T-helper 2 cell treated with Interferon-gamma antibody and Interleukin-4, amounts not matched to agents 100 ng/mL and 5 ng/mL, for 36 hours (primary cell): ENCODE data around the gene SH3GL2. TPM values are rescaled to one million over a fixed set of nuclear protein-coding genes. Genes with fewer than 3 reads are reported as not detected.

Source experiments
- intact Hi-C: fragments of 100-400 bp; cut with micrococcal nuclease; formaldehyde crosslinking; loops from one replicate; pipeline ENCODE4 v1.15.1; 2023
- total RNA-seq: library from RNA; stranded (reverse); gene quantifications from 2 replicates; pipeline ENCODE4 v1.2.3, GENCODE V29; 2022

Gene SH3GL2
- total RNA-seq, 1 donor from 2014 or later = not detected

GRCh38 chr9:17653947-17654465 is 75.1 kb downstream of the SH3GL2 start:
- intact Hi-C loops = no loop called here

DNA sequence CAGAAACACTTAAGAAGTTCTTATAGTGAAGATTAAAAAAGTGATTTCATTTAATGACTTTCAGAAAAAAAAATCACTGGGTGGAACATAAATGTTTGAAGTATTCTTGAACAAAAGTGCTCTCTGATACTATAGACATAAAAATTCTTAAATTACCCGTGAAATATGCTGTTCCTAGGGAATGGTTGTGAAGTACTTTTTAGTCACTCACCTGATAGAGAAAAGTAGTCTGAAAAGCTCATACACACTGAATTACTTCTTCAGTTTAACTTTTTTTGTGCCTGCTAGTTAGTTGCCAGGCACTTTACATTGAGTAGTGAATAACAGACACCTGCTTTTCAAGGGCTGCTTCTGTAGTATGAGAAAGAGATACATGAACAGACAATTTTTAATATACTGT is 78.0 kb downstream of the SH3GL2 start:
- intact Hi-C loops = no loop called here

DNA sequence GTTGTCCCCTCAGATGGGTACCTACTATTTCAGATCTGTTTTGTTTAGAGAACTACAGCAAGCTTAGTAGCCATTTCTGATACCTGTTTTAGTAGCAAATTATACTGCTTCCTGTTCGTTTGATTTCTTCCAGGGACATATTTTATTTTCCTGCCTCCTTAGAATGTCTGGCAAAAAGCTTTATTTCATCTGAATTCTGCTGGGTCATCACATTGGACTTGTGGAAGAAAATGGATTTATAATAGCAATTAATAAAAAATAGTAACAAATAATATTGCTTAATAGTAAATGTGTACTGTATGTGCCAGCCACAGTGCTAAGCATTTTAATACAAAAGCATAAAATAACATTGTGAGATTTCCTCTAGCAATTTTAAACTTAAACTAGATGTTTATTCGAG is 79.4 kb downstream of the SH3GL2 start:
- intact Hi-C loops = no loop called here

DNA sequence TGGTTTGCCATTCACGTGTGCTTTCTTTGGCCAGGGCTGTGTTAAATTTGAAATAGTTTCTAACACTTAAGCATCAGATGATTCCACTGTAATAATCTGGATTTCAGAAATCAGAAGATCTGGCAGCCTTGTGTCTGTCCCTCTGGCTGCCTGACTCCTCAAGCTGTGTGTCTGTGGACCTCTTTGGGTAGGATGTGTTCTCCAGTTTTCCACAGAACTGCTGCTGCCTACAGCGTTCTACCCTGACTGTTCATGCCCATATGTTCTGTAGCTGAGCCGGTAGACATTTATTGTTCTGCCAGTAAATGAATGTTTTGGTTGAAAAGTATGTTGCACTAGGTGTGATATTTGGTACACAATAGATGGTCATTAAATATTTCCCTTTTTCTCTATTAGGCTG is 81.3 kb downstream of the SH3GL2 start:
- intact Hi-C loops = no loop called here

GRCh38 chr9:17665450-17665849 is 86.6 kb downstream of the SH3GL2 start:
- intact Hi-C loops = no loop called here

DNA sequence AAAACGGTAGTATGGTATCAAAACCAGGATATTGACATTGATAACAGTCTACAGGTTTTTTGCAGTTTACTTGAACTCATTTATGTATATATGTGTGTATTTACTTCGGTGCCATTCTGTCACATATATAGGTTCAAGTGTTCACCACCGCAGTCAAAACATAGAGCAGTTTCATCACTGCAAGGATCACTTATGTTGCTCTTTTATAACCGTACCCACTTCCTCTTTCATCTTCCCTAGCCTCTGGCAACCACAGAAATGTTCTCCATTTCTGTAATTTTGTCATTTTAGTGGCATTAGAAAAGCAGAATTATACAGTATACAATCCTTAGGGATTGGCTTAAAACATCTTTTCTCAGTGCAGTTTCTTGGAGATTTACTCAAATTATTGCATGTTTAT is 90.3 kb downstream of the SH3GL2 start:
- intact Hi-C loops = no loop called here

DNA sequence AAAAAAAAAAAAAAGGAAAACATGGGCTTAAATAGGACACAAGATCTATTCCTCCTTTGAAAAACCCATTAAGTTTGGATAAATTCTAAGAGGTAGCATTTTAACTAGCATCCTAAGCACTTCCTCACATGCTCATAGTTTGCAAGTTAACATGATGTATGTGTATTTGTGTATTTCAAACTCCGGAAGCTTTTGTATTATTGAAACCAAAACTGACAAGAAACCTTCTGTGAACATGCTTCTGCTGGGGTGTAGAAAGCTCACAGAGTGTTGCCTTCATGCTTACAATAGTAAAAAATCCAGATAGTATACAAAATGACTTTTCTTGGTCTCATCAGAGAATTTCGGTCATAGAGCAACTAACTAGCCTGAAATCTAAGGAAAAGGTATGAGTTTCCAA is 103.8 kb downstream of the SH3GL2 start:
- intact Hi-C loops = no loop called here

DNA sequence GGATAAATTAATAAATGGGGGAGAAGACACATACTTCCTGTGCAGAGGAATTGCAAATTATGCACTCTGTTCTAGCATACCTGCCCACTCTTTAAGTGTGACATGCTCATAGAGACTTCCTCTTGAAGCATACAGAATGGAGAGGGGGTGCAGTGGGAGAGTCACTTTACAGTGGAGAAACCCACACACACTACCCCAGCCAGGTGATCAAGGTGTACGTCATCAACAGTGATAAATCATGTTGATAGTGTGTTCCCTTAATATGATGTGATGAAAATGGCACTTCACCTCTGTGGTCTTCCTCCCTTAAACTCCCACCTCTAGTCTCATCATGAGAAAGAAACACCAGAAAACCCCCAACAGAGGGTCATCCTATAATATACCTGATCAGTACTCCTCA is 110.0 kb downstream of the SH3GL2 start:
- intact Hi-C loops = no loop called here

DNA sequence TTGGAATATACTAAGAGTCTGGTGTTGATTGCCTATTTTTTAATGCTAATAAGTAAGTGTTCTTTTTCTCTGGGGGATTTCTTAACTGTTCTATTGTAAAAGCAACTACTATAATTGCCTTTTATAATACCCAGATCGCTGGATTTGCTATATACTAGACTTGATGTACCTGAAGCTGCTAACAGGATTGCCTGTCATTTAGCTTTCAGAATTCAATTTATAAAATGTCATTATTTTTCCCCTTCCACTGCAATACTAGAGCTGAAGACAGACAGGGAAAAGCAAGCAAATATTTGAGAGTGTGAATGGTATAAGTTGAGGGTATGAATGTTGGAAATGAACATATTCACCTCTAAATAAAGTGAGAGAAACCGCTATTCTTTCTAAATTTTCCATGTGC is 115.5 kb downstream of the SH3GL2 start:
- intact Hi-C loops = no loop called here

DNA sequence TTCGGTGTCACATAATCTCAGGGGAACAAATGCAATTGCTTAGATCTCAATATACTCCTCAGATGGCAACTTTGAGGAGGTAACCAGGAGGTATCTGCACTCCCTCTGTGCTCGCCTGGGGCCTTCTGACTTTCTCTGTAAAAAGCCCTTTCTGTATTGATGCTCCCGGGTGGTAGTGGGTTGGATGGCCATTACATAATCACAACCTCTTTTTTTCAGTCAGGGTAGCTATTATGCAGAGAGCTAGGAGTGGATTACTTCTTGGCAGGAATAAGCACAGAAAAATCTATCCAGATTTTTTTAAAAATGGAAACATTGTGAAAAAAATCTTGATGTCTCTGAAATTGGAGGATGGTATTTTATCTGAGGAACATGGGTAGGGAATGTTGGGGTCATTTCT is 116.6 kb downstream of the SH3GL2 start:
- intact Hi-C loops = no loop called here

DNA sequence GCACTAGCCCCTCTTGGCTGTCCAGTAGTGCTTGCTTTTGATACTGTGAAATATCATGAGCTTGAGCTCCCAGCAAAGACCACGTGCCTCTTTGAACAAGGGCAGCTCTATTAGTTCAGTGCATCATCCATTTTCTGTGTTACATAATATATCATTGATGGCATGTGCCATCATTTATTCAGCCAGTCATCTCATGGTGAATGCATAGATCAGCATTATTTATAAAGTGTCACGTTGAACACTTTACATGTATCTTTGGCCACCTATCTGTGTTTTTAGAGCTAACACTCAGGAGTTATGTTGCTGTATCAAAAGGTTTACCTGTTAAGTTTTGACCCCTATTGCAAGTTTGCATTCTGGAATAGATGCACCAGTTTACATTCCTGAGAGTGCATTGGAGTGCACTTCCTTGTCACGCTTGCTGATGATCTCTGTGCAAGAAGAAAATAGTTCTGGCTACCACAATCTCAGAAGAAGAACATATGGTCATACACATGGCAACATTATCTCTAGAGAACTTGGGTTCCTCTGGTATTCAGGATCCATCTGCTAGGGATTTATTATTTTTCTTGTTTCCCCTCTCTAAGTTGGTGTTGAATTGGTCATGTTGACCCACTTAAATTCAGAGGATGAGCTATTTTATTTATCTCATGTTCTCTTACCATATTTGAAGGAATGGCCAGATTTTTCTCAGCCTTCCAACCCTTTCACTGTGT is 120.9 kb downstream of the SH3GL2 start:
- intact Hi-C loops = no loop called here

- intact Hi-C loops = no loop called here
Measured at GRCh38 chr9:17706347-17706746, 127.5 kb downstream of the SH3GL2 start.

GRCh38 chr9:17719053-17719452 is 140.2 kb downstream of the SH3GL2 start:
- intact Hi-C loops = no loop called here

GRCh38 chr9:17721954-17722353 is 143.1 kb downstream of the SH3GL2 start:
- intact Hi-C loops = no loop called here

DNA sequence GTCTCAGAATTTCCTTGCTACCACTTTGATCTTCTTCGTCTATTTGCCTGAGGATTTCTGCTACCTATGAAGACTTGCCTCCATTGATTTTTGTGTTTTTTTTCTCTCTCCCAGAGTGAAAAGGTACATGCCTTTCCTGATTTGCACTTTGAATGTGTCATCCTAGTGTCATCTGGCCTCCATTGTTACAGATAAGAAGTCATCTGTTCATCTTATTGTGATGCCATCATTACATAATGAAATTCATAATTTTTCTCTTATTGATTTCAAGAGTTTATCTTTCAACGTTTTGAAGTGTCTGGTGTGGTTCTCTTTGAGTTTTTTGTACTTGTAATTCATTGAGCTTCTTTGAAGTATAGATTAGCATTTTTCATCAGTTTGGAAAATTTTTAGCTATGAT is 144.8 kb downstream of the SH3GL2 start:
- intact Hi-C loops = no loop called here

DNA sequence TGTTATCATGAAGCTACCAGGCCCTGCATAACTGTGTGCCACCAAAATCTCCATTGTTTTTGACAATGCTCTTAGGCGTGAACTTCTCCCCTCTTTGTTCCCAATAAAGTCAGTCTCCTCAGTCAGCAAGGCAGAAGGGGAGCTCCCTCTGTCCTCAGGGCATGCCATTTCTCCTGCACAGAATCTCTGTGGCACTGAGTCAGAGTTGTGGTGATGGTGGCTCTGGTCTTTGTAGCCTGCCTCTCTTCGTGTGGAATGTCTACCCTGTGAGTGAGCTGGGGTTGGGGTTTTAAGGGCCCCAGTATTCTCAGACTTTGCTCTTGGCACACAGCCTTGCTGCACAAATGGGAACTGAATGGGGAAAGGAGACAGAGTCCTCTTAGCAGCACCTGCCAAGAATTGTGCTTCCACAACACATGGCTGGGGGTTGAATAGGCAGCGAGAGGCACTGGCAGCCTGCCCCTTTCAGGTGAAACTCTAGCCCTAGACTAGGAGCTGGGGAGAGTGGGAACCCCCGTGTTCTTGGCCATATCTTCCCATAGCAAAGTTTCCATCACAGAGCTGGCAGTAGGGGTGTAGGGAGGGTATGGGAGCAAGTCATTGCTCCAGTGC is 146.6 kb downstream of the SH3GL2 start:
- intact Hi-C loops = no loop called here

- intact Hi-C loops = no loop called here
Measured at GRCh38 chr9:17726298-17726697, 147.4 kb downstream of the SH3GL2 start.

GRCh38 chr9:17730899-17731298 is 152.0 kb downstream of the SH3GL2 start:
- intact Hi-C loops = no loop called here

- intact Hi-C loops = no loop called here
Measured at GRCh38 chr9:17731308-17731707, 152.4 kb downstream of the SH3GL2 start.

DNA sequence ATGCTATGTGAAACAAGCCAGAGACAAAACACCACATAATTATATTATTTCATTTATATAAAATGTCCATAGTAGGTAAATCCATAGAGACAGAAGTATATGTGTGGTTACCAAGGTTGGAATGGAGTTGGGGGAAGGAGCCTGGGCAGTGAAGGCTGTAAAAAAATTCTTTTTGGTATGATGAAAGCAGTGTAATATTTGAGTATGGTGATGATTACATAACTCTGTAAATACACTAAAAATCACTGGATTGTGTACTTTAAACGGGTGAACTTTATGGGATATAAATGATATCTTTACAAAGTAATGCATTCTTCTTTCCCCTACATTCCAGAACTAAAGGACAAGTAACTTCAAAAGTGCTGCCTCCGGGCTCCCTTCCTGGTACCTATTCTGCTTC is 155.8 kb downstream of the SH3GL2 start:
- intact Hi-C loops = no loop called here

- intact Hi-C loops = no loop called here
Measured at GRCh38 chr9:17735859-17736258, 157.0 kb downstream of the SH3GL2 start.

GRCh38 chr9:17739022-17739421 is 160.2 kb downstream of the SH3GL2 start:
- intact Hi-C loops = no loop called here

DNA sequence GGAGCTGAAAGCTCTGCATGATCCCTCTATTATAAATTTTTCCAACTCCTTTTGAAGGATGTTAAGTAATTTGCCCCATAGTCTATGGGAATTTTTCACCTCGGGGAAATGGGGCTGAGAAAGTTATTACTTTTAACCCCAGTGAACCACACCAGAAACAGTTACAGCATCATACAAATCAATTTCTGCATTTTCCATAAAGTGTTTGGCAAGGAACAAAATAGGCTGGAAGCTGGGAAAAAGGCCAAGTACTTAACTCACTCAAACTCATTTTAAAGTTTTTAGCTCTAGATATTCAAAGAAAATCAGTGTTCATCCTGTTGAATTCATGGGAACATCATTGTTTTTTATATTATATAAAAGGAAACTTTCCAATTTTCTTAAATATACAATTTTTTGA is 160.9 kb downstream of the SH3GL2 start:
- intact Hi-C loops = no loop called here
